Measurements from ENCODE around the gene KYAT1. TPM values are rescaled to one million over a fixed set of nuclear protein-coding genes. Genes with fewer than 3 reads are reported as not detected.

The KYAT1 gene
- total RNA-seq, 1 experiment from 2014 or later: 9.6 TPM

DNA sequence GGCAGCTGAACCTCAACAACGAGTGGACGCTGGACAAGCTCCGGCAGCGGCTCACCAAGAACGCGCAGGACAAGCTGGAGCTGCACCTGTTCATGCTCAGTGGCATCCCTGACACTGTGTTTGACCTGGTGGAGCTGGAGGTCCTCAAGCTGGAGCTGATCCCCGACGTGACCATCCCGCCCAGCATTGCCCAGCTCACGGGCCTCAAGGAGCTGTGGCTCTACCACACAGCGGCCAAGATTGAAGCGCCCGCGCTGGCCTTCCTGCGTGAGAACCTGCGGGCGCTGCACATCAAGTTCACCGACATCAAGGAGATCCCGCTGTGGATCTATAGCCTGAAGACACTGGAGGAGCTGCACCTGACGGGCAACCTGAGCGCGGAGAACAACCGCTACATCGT lies 26.6 kb upstream of the KYAT1 start:
- no peak for DNase-seq (ENCODE audit: low read depth)

DNA sequence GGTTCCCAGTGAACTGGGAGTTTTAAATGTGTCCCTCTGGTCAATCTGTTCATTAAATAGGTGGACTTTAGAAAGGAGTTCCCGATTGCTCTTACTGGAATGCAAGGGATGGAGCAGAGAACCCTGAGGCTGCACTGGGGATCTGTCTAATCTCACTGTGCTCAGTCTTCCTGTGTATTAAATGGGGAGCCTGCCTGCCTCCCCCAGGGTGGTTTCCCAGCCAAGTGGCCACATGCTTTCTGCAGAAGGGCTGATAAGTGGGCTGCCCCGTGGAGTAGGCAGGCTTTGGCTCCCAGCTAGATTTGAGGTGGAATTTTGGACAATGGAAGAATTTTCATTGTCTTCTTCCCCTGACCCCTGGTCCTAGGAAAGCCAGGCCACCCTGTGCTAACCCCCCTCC lies 25.0 kb upstream of the KYAT1 start:
- no peak for DNase-seq (ENCODE audit: low read depth)

DNA sequence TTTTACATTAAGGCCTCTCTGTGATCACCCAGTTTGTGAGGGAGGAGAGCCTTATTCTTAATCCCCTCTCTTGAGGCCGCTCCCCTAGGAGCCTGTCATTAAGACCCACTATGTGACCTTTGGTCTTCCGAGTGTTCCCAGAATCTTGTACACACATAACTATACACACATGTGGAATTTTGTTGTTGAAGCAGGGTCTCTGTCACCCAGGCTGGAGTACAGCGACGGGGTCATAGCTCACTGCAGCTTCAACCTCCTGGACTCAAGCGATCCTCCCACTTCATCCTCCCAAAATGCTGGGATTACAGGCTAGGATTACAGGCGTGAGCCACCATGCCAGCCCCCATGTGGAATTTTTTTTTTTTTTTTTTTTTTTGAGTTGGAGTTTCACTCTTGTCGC lies 24.2 kb upstream of the KYAT1 start:
- no peak for DNase-seq (ENCODE audit: low read depth)

DNA sequence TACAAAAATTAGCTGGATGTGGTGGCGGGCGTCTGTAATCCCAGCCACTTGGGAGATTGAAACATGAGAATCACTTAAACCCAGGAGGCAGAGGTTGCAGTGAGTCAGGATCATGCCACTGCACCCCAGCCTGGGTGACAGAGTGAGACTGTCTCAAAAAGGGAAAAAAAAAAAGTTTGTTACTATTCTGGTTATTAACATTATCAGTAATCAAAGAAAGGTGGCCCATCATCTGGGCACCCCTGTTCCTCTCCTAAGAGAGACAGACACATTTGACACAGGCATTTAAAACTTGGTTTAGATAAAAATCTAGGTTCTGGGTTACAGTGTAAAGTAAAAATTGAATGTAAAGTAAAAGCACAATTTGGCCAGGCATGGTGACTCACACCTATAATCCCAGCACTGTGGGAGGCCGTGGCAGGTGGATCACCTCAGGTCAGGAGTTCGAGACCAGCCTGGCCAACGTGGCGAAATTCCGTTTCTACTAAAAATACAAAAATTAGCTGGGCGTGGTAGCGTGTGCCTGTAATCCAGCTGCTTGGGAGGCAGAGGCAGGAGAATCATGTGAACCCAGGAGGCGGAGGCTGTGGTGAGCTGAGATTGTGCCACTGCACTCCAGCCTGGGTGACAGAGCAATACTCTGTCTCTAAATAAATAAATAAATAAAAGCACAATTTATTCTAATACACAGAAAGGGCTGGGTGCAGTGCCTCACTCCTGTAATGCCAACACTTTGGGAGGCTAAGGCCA lies 22.3 kb upstream of the KYAT1 start:
- DNase-seq (ENCODE audit: low read depth): no peak

DNA sequence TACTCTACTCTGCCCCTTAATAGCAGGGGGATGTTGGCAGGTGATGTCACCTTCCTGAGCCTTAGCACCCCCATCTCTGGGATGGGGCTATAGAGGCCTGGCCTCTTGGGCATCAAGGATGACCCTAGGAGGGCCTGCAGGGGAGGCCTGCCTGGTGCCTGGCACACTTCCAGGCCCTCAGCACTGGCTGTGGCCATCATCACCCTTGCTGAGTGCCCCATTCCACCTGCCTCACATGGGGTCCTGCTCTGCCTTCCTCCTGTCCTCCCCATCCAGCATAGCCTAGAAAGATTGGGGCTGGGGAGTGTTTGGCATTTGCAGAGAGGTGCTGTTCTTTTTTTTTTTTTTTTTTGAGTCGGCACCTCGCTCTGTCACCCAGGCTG lies 21.3 kb upstream of the KYAT1 start:
- DNase-seq (ENCODE audit: low read depth): no peak

DNA sequence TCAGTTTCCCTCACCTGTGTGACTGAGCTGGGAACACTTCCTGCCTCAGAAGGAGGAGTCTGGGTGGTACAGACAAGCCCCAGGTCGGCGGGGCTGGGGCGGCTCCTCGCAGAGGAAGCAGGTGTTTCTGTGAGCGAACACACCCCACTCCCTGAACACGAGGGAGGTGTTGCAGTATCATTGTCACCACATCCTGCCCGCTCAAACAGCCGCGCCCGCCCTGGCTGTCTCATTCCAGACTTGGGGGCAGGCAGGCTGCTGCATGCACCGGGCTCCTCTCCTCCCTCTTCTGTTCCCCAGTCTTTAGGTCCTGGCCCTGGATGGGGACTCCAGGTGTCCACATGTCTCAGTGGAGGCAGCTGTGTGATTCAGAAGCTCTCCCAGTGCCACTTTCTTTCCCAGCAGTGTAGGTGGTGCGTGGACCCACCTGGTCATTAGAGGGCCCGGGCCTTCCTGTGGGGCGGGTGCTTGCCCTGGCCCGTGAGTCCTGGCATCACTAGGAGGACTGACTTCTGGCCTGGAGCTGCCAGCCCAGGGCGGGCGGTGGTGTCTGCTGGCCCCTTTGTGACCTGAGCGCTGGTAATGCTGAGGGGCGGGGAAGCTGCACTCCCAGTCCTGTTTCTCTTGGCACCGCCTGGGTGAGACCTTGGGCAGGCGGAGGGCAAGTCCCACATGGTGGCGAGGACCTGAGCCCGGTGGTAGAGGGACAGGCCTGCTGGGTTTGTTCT lies 20.8 kb upstream of the KYAT1 start:
- no peak for DNase-seq (ENCODE audit: low read depth)

DNA sequence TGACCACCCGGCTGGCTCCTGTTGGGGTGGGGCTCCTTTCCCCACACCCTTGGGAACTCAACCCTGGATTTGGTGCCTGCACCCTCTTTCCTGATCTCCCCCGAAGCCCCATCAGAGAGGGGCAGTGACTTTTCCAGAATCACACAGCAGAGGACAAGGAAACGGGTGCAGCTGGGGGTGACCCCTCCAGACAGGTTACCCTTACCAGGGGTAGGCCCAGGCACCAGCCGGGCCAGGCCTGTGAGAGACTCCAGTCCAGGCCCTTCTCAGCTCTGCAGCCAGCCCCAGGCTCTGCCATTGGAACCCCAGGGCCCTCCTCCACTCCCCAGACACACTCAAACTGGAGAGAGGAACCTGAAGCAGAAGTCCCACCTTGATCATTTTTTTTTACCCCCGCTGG lies 20.1 kb upstream of the KYAT1 start:
- DNase-seq (ENCODE audit: low read depth): no peak

DNA sequence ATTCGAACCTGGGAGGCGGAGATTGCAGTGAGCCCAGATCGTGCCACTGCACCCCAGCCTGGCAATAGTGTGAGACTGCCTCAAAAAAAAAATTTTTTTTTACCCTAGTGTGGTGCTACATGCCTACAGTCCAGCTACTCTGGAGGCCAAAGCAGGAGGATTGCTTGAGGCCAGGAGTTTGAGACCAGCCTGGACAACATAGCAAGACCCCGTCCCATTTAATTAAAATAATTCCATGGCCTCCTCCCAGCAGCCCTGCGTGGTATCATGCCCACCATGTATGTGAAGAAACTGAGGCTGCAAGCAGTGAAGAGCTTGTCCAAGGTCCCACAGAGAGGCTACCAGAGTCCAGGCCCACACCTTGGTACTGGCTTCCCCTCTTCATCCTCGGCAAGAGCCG lies 19.6 kb upstream of the KYAT1 start:
- no peak for DNase-seq (ENCODE audit: low read depth)

DNA sequence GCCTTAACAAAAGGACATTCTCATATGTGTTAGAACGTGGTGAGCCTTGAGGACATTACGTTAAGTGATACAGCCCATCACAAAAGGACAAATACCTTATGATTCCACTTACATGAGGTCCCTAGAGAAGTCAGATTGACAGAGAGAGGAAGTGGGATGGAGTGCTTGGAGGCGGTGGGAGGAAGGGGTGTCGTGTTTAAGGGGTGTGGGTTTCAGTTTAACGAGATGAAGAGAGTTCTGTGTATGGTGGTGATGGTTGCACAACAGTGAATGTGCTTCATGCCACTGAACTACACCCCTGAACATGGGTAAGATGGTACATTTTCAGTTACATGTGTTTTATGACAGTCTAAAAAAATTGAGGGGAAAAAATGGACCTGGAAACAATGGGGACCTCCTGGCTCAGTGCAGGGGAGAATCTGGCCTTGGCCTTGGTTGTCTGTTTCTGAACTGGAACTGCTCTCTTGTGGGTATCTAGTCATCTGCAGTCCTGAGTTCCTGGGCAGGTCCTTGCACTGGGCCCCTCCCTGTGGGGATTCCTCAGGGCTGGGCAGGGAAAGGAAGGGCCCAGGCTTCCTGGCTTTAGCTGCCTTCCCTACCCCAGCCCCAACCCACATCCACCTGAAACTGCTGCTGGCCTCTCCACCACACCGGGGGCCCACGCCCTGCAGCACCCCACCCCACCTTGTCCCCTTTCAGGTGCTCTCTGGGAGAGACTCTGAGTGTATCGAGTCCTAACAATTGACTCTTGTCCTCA lies 18.0 kb upstream of the KYAT1 start:
- DNase-seq (ENCODE audit: low read depth): no peak

DNA sequence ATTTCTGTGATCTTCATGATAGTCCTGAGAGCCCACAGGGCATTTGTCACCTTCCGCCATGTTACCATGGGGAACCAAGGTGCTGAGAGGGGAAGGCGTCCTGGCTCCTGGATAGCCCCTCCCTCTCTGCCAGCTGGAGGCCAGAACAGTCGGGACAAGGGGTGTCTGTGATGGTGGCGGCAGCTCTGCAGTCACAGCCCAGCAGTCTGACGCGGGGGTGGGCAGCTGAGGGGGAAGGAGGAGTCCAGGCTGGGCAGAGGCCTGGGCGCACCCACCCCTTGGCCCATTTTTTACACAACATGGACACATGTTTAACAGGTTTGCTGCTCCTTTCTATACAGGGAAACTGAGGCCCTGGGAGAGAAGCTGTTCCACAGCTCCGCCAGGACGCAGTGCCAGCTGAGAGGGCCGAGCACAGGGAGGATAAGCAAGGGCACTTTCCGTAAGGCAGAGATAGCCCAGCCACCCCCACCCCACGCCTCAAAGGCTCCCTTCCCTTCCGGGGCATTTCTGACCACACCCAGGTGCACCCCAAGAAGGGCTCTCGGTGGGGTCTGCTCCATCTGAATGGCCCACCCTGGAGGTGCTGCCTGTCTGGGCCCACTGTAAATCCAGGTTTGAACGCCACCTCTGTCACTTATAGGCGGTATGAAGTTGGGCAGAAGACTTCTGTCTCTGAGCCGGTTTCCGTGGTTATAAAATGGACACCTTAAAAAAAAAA lies 17.3 kb upstream of the KYAT1 start:
- no peak for DNase-seq (ENCODE audit: low read depth)

DNA sequence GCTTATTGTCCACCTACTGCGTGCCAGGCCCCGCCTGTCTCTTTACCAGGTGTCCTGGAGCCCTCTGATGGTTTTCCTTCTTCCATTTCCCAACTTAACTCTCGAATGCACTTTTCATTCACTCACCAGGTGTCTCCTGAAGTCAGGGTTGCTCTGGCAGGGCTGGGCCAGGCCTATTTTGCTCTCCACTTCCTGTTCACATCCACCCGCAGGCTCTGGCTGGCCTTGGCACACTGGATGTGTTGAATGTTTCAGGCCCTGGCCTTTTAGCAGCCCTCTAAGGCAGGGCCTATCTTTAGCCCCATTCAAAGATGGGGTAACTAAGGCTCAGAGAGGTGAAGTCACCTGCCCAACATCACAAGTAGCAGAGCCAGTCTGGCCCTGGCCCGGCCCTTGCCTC lies 16.6 kb upstream of the KYAT1 start:
- DNase-seq (ENCODE audit: low read depth): no peak

DNA sequence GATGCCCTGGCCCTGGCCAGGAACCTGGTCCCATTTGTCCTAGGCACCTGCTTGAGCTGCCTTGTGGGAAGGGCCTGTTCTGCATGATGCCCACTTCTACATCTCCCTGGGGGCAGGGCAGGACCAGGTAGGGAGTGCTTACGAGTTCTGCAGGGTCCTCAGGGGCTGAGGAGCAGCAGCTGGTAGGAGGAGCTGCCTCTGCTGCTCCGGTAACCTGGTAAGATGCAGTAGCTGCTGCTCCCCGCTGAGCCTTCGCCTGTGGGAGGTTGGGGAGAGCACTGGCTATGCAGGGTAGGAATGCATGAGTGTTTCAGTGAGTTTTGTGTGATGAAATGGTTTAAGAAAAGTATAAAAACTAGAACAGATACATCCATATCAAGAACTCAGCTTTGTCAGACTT lies 13.8 kb upstream of the KYAT1 start:
- no peak for DNase-seq (ENCODE audit: low read depth)

DNA sequence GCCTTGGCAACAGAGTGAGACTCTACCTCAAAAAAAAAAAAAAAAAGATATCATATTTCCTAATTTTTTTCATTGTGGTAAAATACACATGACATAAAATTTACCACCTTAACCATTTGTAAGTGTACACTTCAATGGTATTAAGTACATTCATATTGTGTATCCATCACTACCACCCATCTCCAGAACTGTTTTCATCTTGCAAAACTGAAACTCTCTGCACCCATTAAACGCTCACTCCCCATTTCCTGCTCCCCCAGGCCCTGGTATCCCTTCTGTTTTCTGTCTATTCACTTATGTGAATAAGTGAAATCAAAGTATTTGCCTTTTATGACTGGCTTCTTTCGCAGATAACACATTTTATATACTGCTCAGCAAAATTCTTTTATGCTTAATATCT lies 13.0 kb upstream of the KYAT1 start:
- DNase-seq (ENCODE audit: low read depth): no peak

DNA sequence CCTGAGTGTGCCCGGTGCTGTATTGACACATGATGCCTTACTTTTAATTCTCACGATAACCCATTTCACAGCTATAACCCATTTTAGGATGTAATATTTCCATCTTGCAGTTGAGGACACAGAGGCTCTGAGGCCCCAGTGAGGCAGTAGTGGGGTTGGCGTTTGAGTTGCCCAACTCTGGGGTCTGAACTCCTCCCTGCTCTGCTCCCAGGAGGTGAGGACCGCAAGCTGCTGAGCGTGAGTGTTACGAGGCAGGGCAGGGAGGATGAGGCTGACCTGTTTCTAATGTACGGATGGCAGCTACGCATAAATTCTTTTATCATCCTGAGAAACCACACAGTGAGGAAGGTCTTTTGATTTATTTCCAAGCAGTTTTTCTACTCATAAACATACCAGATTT lies 11.6 kb upstream of the KYAT1 start:
- no peak for DNase-seq (ENCODE audit: low read depth)

DNA sequence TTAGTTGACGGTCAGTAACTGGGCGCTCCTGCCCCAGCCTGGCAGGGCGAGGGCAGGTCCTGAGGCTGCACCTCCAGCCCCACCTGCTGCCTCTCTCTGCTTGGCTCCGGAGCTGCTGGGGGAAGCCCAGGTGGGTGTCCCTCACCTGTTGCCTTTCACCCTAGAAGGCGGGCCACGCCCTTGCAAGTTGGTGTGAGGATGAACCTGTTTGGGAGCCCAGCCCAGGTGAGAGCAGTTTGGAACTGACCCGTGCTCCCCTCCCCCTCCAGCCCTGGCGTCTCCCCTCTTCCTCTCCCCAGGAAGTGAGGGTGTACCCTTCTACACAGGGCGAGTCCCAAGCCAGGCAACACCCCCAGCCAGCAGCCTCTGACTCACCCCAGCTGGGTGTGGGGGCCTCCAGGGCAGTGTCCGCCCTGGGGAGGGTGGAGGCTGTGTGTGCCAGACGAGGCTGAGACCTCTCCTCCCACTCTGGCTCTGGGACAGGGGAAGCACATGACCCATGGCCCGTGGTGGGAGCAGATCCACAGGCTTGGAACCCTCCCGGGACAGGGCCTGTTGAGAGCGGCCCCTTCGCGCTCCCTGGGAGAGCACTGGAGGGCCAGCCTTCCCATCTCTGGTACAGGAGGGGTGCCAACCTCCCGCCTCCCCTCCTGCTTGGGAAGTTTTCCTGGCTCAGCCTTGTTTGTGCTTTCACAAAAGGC lies 10.6 kb upstream of the KYAT1 start:
- peak; percentile 89 for DNase-seq (ENCODE audit: low read depth)

DNA sequence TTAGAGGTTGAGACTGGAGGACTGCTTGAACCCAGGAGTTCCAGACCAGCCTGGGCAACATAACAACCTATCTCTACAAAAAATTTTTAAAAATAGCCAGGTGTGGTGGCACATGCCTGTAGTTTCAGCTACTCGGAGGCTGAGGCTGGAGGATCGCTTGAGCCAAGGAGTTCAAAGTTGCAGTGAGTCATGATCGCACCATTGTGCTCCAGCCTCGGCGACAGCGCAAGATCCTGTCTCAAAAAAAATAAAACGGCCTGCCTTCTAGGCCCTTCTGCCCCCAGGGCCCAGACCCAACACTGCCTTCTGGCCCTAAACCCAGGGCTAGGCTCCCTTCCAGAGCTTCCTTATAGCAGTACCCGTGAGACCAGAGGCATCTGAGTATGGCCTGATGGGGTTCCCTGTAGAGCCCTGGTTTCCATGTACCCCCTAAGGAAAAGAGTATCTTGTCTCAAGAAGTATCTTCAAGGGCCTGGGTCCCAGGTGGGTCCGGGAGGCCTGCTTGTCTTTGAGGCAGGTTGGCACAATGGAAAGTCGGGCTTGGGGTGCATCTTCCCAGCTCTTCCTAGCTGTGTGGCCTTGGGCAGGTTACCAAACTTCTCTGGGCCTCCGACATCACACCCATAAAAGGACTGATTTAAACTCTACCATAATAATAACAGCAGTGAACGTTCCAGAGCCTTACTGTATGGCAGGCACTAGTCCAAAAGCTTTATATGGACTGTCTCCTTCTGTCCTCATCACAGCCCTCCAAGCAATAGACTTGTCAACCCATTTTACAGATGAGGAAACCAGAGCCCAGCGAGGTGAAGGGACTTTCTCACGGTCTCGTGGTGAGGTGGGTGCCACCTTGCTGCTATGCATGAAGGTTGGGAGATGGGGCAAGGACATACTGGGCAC lies 9.8 kb upstream of the KYAT1 start:
- DNase-seq (ENCODE audit: low read depth): no peak

DNA sequence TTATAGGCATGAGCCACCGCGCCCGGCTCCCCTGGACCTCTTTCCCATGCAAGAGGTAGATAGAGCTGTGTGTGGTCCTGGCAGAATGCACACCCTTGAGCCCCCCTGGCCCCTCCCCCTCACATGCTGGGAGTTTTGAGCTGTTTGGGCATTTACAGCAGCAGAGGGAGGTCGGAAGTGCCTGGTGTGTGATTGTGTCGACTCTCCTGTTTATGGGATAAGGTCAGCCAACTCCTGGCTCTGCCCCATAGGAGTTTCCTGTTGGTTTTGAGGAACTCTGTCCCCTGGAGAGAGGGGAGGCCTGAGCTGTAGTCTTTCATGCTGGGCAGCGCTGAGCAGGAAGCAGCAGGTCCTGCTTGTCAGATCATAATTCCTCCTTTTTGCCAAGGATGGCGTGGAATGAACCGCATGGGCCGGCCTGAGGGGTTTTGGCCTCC lies 6.2 kb upstream of the KYAT1 start:
- no peak for DNase-seq (ENCODE audit: low read depth)

DNA sequence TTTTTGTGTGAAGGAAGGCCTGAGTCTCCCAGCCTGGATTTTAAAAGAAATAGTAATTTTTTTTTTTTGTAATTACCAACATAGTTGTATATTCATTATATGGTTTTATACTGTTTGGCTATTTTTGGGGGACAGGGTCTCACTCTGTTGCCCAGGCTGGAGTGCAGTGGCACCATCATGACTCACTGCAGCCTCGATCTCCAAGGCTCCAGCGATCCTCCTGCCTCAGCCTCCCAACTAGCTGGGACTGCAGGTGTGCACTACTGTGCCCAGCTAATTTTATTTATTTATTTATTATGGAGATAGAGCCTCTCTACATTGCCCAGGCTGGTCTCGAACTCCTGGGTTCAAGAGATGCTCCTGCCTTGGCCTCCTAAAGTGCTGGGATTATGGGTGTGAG lies 5.3 kb upstream of the KYAT1 start:
- no peak for DNase-seq (ENCODE audit: low read depth)

DNA sequence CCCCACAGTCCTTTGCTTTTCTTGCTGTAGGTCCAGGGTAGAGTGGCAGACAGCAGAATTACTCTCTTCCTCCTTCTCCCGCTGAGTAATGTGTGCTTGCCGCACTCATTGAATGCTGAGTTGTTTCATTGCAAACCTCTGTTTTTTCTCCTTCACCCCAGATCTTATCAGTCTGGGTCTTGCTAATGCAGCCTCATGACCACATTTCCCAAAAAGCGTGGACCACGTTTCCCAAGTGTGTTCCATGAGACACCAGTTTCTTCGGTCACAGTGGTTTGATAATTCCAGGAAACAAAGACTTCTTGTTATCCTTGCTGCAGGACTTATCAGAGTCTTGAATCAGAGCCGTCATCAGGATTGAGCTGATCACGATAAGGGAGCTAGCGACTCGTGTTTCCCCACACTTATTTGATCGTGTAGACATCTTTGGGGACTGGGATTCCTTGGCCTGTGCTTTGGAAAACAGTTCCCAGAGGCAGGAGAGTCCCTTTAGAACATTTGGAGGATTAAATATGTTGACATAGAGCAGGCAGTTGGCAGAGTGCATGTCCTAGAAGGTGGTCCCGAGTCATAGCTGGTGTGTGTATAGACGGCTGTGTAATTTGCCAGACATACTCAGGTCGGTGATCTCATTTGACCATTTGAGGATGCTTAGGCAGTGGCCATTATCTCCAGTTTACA lies 4.6 kb upstream of the KYAT1 start:
- DNase-seq (ENCODE audit: low read depth): peak; percentile 58

DNA sequence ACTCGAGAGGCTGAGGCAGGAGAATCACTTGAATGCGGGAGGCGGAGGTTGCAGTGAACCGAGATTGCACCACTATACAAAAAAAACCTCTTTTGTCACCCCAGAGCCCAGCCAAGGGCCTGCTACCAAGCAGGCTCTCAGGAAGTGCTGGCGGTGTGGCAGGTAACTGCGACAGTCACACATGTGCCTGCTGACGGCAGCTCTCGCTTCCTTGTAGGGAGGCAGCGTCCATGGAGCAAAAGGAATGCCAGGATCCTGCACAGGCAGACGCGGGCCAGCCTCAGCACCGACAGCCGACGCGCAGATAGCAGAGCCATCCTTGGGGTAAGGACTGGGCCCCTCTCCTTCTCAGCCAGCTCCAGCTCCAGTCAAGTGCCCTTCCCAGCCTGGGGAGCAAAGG lies 4.0 kb upstream of the KYAT1 start:
- DNase-seq (ENCODE audit: low read depth): no peak

Data from RPMI7951 (cell line).